PC-9 (cell line): ENCODE measurements around the gene GNA12. TPM values are rescaled to one million over a fixed set of nuclear protein-coding genes. Genes with fewer than 3 reads are reported as not detected.

Experiments used
- BruUV-seq: library from RNA; stranded (reverse); fragments of 400-500 nt; replicated peaks from 2 replicates; lab custom pipeline; 2021; lab: Mats Ljungman, UMichigan
- CTCF ChIA-PET: fragments of 300-600 bp; sonication (Branson Sonifier 250); formaldehyde crosslinking; loops from one replicate; lab custom pipeline; 2022; ENCODE audit warnings: antibody characterized with exemption; lab: Charles Lee
- POLR2A ChIA-PET: fragments of 300-600 bp; sonication (Branson Sonifier 250); formaldehyde crosslinking; loops from one replicate; lab custom pipeline; 2022; ENCODE audit warnings: antibody characterized with exemption; ENCODE audit not compliant: unreplicated experiment; lab: Charles Lee
- DNase-seq, 2 experiments: peaks; one replicate each; pipeline versions ENCODE4 v3.0.0 to v3.0.0-alpha.2; 2015 to 2022; ENCODE audit warnings: mixed read lengths in 1 of 2
- H2AFZ ChIP-seq: fragments of 200-600 bp; sonication (generic); 2 replicates; pipeline ENCODE4 v1.8.1; 2017; ENCODE audit warnings: antibody characterized with exemption
- H3F3A ChIP-seq: fragments of 200-600 bp; sonication (generic); 2 replicates; pipeline ENCODE4 v1.8.1; 2017; ENCODE audit warnings: antibody characterized with exemption, mild to moderate bottlenecking, low read depth; ENCODE audit not compliant: insufficient read depth
- H3K27ac ChIP-seq: fragments of 200-600 bp; sonication (generic); 2 replicates; pipeline ENCODE4 v1.6.1; 2016; ENCODE audit warnings: mixed run types
- H3K27me3 ChIP-seq: fragments of 200-600 bp; sonication (generic); 2 replicates; pipeline ENCODE4 v1.6.1; 2016; ENCODE audit warnings: low read depth, mixed run types; ENCODE audit not compliant: insufficient read depth
- H3K36me3 ChIP-seq: fragments of 200-600 bp; sonication (generic); 2 replicates; pipeline ENCODE4 v1.6.1; 2016; ENCODE audit warnings: low read depth, mixed run types
- H3K4me1 ChIP-seq: fragments of 200-600 bp; sonication (generic); replicated peaks from 2 replicates; pipeline ENCODE4 v1.6.1; 2016; ENCODE audit warnings: mixed run types; ENCODE audit not compliant: insufficient read depth
- H3K4me2 ChIP-seq: fragments of 200-600 bp; sonication (generic); 2 replicates; pipeline ENCODE4 v1.6.1; 2017; ENCODE audit warnings: mixed run types
- H3K4me3 ChIP-seq: fragments of 200-600 bp; sonication (generic); 2 replicates; pipeline ENCODE4 v1.6.1; 2016; ENCODE audit warnings: mixed run types
- H3K79me2 ChIP-seq: fragments of 200-600 bp; sonication (generic); 2 replicates; pipeline ENCODE4 v1.6.1; 2017; ENCODE audit warnings: low read depth, mixed run types
- H3K9me2 ChIP-seq: fragments of 200-600 bp; sonication (generic); 2 replicates; pipeline ENCODE4 v1.8.1; 2017; ENCODE audit warnings: mild to moderate bottlenecking; ENCODE audit not compliant: insufficient read depth
- H3K9me3 ChIP-seq: fragments of 200-600 bp; sonication (generic); 2 replicates; pipeline ENCODE4 v1.8.1; 2016; ENCODE audit warnings: low read depth; ENCODE audit not compliant: insufficient read depth
- H4K20me1 ChIP-seq: fragments of 200-600 bp; sonication (generic); 2 replicates; pipeline ENCODE4 v1.8.1; 2017; ENCODE audit not compliant: insufficient read depth
- CTCF ChIP-seq: fragments of 200-600 bp; sonication (generic); conservative IDR thresholded peaks from 2 replicates; pipeline ENCODE4 v1.6.1; 2017; ENCODE audit warnings: mixed run types, antibody characterized with exemption, mild to moderate bottlenecking, moderate library complexity
- EZH2 ChIP-seq: fragments of 200-600 bp; sonication (generic); IDR thresholded peaks from 2 replicates; pipeline ENCODE4 v1.8.0; 2017; ENCODE audit warnings: antibody characterized with exemption, low read depth
- intact Hi-C: fragments of 100-400 bp; cut with micrococcal nuclease; formaldehyde crosslinking; loops from one replicate; pipeline ENCODE4 v1.10.0; 2022; ENCODE audit not compliant: unreplicated experiment
- total RNA-seq: library from RNA; stranded (reverse); gene quantifications from 2 replicates; pipeline ENCODE4 v1.2.3, GENCODE V29; 2021

Gene GNA12
- total RNA-seq, 1 experiment from 2014 or later: 51.7 TPM

GRCh38 chr7:2853147-2853546 lies 9.0 kb upstream of the GNA12 start:
- no peaks in the 10 kb centered on the region for H3K79me2 ChIP-seq
- no peak overlapping the region for H3K4me3 ChIP-seq
- 0 out of 2 replicates have a peak, but pooled peaks cover 3% of the 10 kb centered on the region for H3F3A ChIP-seq
- ChIA-PET POLR2A (no interaction called here), CTCF (no interaction called here)
- H3K27ac ChIP-seq: no peak overlapping the region
- intact Hi-C loops: no loop called here
- no peaks in the 10 kb centered on the region for H3K9me2 ChIP-seq
- BruUV-seq: no TSS peak
- no peak for TF ChIP-seq EZH2
- no peak for TF ChIP-seq CTCF
- H3K9me3 ChIP-seq: no peaks in the 10 kb centered on the region; the same call in 1 of the 2 replicates
- no peak overlapping the region for H3K4me2 ChIP-seq
- H4K20me1 ChIP-seq: no peaks in the 10 kb centered on the region
- no peaks in the 10 kb centered on the region for H3K27me3 ChIP-seq
- H2AFZ ChIP-seq: no peak overlapping the region
- no peak for DNase-seq
- no peaks in the 10 kb centered on the region for H3K36me3 ChIP-seq
- H3K4me1 ChIP-seq: 0 out of 2 replicates have a peak, but pooled peaks cover 6% of the 10 kb centered on the region

- H3K4me2 ChIP-seq: no peak overlapping the region
- no peak for DNase-seq
- H3K4me1 ChIP-seq: 0 out of 2 replicates have a peak, but pooled peaks cover 6% of the 10 kb centered on the region
- intact Hi-C loops: no loop called here
- H3K36me3 ChIP-seq: no peaks in the 10 kb centered on the region
- TF ChIP-seq CTCF: no peak
- TF ChIP-seq EZH2: no peak
- no peaks in the 10 kb centered on the region for H3K79me2 ChIP-seq
- no peak overlapping the region for H2AFZ ChIP-seq
- no TSS peak for BruUV-seq
- POLR2A ChIA-PET: interaction anchor here (0.6 to 0.7 kb wide), 3 partner anchors 124 to 1924 kb away, joined by 3 to 12 read pairs (median 8); partner anchors contain the start of gene AP5Z1
- H3K9me3 ChIP-seq: no peaks in the 10 kb centered on the region; the same call in 1 of the 2 replicates
- CTCF ChIA-PET: interaction anchor here (0.6 kb wide), 1 partner anchor 325 kb away, joined by 21 read pairs; no protein-coding TSS in a partner anchor
- H3K27ac ChIP-seq: no peak overlapping the region
- H3K9me2 ChIP-seq: no peaks in the 10 kb centered on the region
- H3F3A ChIP-seq: peaks cover 3% of the 10 kb centered on the region; the same call in 1 of the 2 replicates
- H3K27me3 ChIP-seq: no peaks in the 10 kb centered on the region
- no peaks in the 10 kb centered on the region for H4K20me1 ChIP-seq
- H3K4me3 ChIP-seq: no peak overlapping the region
Observed at GRCh38 chr7:2851497-2851896, 7.4 kb upstream of the GNA12 start.

- intact Hi-C loops: no loop called here
- POLR2A ChIA-PET: no interaction called here
- H2AFZ ChIP-seq: no peak overlapping the region
Observed at GRCh38 chr7:2849941-2850766, 6.0 kb upstream of the GNA12 start.

More at GRCh38 chr7:2849941-2850766, 6.0 kb upstream of the GNA12 start:
- Histone ChIP-seq H4K20me1 (no peaks in the 10 kb centered on the region), H3F3A (peaks cover 3% of the 10 kb centered on the region), H3K9me3 (no peaks in the 10 kb centered on the region; the same call in none of the 2 replicates), H3K27me3 (no peaks in the 10 kb centered on the region), H3K27ac (no peak overlapping the region), H3K36me3 (no peaks in the 10 kb centered on the region), H3K4me2 (no peak overlapping the region), H3K4me3 (no peak overlapping the region), H3K79me2 (no peaks in the 10 kb centered on the region), H3K9me2 (no peaks in the 10 kb centered on the region), H3K4me1 (0 out of 2 replicates have a peak, but pooled peaks cover 6% of the 10 kb centered on the region)
- no peak for DNase-seq
- CTCF ChIA-PET: no interaction called here
- TF ChIP-seq CTCF: no peak
- no peak for TF ChIP-seq EZH2
- BruUV-seq: no TSS peak
